ENCODE data around the gene SPPL3.

- no peak for TF ChIP-seq CTCF (IDR thresholded peaks at IDR 0.05)
- no peak for TF ChIP-seq POLR2AphosphoS5 (IDR thresholded peaks at IDR 0.05)
- TF ChIP-seq POLR2A (IDR thresholded peaks at IDR 0.05) = no peak
- no peak for TF ChIP-seq EP300 (IDR thresholded peaks at IDR 0.05)
These were observed 183.0 kb downstream of the SPPL3 start for GRCh38 chr12:120720987-120721801.

Data from stomach (tissue), 4 donors.